Measurements from ENCODE around the gene TOMT. TPM values are rescaled to one million over a fixed set of nuclear protein-coding genes. Genes with fewer than 3 reads are reported as not detected.

TOMT gene
- total and polyA plus RNA-seq, 2 of the 4 experiments (the other 2 are of a cell fraction), result not detected

DNA sequence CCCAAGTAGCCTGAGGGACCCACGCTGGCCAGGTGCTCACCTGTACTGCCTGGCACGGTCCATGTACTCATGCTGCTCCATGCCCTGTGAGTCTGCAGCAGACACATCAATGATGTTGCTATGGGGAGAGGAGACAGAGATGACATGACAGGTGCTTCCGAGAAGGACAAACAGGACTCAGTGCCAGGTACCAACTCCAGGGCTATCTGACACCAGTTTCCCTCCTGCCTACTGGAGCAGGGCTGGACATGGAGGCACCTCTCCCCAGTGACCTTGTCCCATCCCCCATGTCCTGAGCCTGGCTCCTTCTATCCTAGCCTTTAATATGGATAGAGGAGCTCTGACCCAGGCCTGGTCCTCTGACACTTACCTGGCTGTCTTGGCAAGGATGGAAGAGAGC is 7.0 kb upstream of the TOMT start:
- in situ Hi-C loops (cut with MboI; ENCODE audit: low sequenced_read_pairs), result loop anchor here (10.0 kb wide), 1 partner anchor 74 kb away; no protein-coding TSS in a partner anchor
- Histone ChIP-seq H3K9me3 (ENCODE audit: control insufficient read depth, insufficient read depth, low read length) (no peaks in the 10 kb centered on the region), H3K4me3 (ENCODE audit: insufficient read depth, low read depth, low read length) (no peak overlapping the region), H2BK15ac (ENCODE audit: low read depth, low read length) (no peak overlapping the region), H3K27me3 (ENCODE audit: control insufficient read depth, insufficient read depth, low read length) (no peaks in the 10 kb centered on the region), H4K91ac (ENCODE audit: insufficient read depth, low read depth, low read length) (no peak overlapping the region), H3K27ac (ENCODE audit: insufficient read depth, low read length) (no peak overlapping the region), H4K8ac (ENCODE audit: low read depth in 2 of 2, low read length in 2 of 2) (no peak overlapping the region), H3K23ac (ENCODE audit: low read depth, low read length) (no peak overlapping the region), H2AFZ (replicated peaks; ENCODE audit: low read length, poor library complexity) (no peak overlapping the region), H3K56ac (ENCODE audit: extremely low read depth, insufficient read depth, low read length) (no peak overlapping the region), H3K9ac (ENCODE audit: low read depth, low read length) (no peak overlapping the region), H4K5ac (ENCODE audit: low read depth, low read length) (no peak overlapping the region), H2BK120ac (ENCODE audit: low read depth, low read length) (no peak overlapping the region), H3K4me1 (ENCODE audit: control insufficient read depth, insufficient read depth, low read length) (peaks cover 9% of the 10 kb centered on the region), H3K18ac (ENCODE audit: low read depth, low read length) (no peak overlapping the region), H4K20me1 (ENCODE audit: insufficient read depth, low read length) (no peaks in the 10 kb centered on the region; the same call in 1 of the 2 replicates), H2BK5ac (ENCODE audit: low read depth, low read length, poor library complexity, severe bottlenecking) (no peak overlapping the region), H3K4ac (ENCODE audit: low read depth, low read length) (no peak overlapping the region), H3K9me1 (ENCODE audit: insufficient read depth, low read length) (peaks cover 31% of the 10 kb centered on the region), H2AK9ac (replicated peaks; ENCODE audit: low read depth, low read length, poor library complexity) (no peak overlapping the region), H3K14ac (replicated peaks; ENCODE audit: low read depth, low read length) (no peak overlapping the region), H3K36me3 (ENCODE audit: control insufficient read depth, insufficient read depth, low read length) (peaks cover 49% of the 10 kb centered on the region), H3K79me1 (ENCODE audit: low read depth in 1 of 2, low read length in 2 of 2) (peaks cover 34 to 61% of the 10 kb centered on the region in 2 experiments), H2BK20ac (ENCODE audit: low read depth, low read length) (no peak overlapping the region), H2AK5ac (ENCODE audit: low read depth, low read length) (no peak overlapping the region), H3K4me2 (ENCODE audit: low read depth, low read length) (no peak overlapping the region)
- WGBS, 2 experiments (ENCODE audit: extremely low coverage in 2 of 2, insufficient read length in 1 of 2), result no CpG with 5 or more reads among the region's 3 CpGs
- ChIA-PET POLR2A (ENCODE audit: unreplicated experiment) (interaction anchor here (1.1 kb wide), 1 partner anchor 43 kb away, joined by 3 read pairs; no protein-coding TSS in a partner anchor), CTCF (no interaction called here)
- dilution Hi-C loops (cut with HindIII; ENCODE audit: low sequenced_read_pairs, unreplicated experiment), result no loop called here
- BruUV-seq (replicated peaks), result no TSS peak
- DNase-seq, result no peak
- TF ChIP-seq, protein P1, sequence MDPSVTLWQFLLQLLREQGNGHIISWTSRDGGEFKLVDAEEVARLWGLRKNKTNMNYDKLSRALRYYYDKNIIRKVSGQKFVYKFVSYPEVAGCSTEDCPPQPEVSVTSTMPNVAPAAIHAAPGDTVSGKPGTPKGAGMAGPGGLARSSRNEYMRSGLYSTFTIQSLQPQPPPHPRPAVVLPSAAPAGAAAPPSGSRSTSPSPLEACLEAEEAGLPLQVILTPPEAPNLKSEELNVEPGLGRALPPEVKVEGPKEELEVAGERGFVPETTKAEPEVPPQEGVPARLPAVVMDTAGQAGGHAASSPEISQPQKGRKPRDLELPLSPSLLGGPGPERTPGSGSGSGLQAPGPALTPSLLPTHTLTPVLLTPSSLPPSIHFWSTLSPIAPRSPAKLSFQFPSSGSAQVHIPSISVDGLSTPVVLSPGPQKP (IDR thresholded peaks at IDR 0.05; ENCODE audit: borderline replicate concordance, low read depth, low read length), result no peak
- TF ChIP-seq POLR2A (IDR thresholded peaks at IDR 0.05; ENCODE audit: low read depth, low read length) (no peak), RCOR1 (IDR thresholded peaks at IDR 0.05; ENCODE audit: insufficient replicate concordance, low read length) (no peak), BHLHE40 (IDR thresholded peaks at IDR 0.05; ENCODE audit: low read depth, low read length) (no peak), SMC3 (IDR thresholded peaks at IDR 0.05; ENCODE audit: low read depth, low read length) (no peak), CEBPB (IDR thresholded peaks at IDR 0.05; ENCODE audit: low read depth, low read length) (no peak), NFE2L2 (IDR thresholded peaks at IDR 0.05; ENCODE audit: low read depth, low read length) (no peak), MAZ (IDR thresholded peaks at IDR 0.05; ENCODE audit: borderline replicate concordance, low read depth, low read length) (no peak), RAD21 (IDR thresholded peaks at IDR 0.05; ENCODE audit: low read length) (no peak), RFX5 (IDR thresholded peaks at IDR 0.05; ENCODE audit: low read depth, low read length) (no peak), MXI1 (IDR thresholded peaks at IDR 0.05; ENCODE audit: borderline replicate concordance, low read depth, low read length) (no peak), FOS (IDR thresholded peaks at IDR 0.05; ENCODE audit: low read depth, low read length) (no peak), MAFK (IDR thresholded peaks at IDR 0.05; ENCODE audit: low read depth, low read length) (no peak), CHD1 (IDR thresholded peaks at IDR 0.05; ENCODE audit: low read depth, low read length) (no peak)
- TF ChIP-seq, protein P2, sequence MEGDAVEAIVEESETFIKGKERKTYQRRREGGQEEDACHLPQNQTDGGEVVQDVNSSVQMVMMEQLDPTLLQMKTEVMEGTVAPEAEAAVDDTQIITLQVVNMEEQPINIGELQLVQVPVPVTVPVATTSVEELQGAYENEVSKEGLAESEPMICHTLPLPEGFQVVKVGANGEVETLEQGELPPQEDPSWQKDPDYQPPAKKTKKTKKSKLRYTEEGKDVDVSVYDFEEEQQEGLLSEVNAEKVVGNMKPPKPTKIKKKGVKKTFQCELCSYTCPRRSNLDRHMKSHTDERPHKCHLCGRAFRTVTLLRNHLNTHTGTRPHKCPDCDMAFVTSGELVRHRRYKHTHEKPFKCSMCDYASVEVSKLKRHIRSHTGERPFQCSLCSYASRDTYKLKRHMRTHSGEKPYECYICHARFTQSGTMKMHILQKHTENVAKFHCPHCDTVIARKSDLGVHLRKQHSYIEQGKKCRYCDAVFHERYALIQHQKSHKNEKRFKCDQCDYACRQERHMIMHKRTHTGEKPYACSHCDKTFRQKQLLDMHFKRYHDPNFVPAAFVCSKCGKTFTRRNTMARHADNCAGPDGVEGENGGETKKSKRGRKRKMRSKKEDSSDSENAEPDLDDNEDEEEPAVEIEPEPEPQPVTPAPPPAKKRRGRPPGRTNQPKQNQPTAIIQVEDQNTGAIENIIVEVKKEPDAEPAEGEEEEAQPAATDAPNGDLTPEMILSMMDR (conservative IDR thresholded peaks at IDR 0.05; ENCODE audit: low read depth, low read length), result no peak
- TF ChIP-seq, protein P3, sequence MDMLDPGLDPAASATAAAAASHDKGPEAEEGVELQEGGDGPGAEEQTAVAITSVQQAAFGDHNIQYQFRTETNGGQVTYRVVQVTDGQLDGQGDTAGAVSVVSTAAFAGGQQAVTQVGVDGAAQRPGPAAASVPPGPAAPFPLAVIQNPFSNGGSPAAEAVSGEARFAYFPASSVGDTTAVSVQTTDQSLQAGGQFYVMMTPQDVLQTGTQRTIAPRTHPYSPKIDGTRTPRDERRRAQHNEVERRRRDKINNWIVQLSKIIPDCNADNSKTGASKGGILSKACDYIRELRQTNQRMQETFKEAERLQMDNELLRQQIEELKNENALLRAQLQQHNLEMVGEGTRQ (IDR thresholded peaks at IDR 0.05; ENCODE audit: low read depth, low read length), result no peak
- no peak for ATAC-seq (ENCODE audit: low read depth)
- intact Hi-C loops (cut with micrococcal nuclease), result no loop called here

Data from IMR-90 (cell line).